Measurements from ENCODE around the gene ARSB.
A peak's percentile ranks its signal among the peaks of the same experiment; 100 is the strongest.

The ARSB gene

GRCh38 chr5:78841767-78842166, 143.3 kb downstream of the ARSB start:
- DNase-seq (ENCODE audit: low spot score) = no peak
- FAIRE-seq = no peak

- DNase-seq (ENCODE audit: low spot score) (no peak), FAIRE-seq (no peak)
Observed at GRCh38 chr5:78838753-78839152, 146.4 kb downstream of the ARSB start.

- FAIRE-seq (no peak), DNase-seq (ENCODE audit: low spot score) (peak; percentile 14)
Observed at GRCh38 chr5:78837836-78838235, 147.3 kb downstream of the ARSB start.

- FAIRE-seq = no peak
Observed at GRCh38 chr5:78835176-78835575, 149.9 kb downstream of the ARSB start.

GRCh38 chr5:78833284-78833683, 151.8 kb downstream of the ARSB start:
- DNase-seq (ENCODE audit: low spot score) (no peak), FAIRE-seq (no peak)

More at GRCh38 chr5:78835176-78835575, 149.9 kb downstream of the ARSB start:
- no peak for DNase-seq (ENCODE audit: low spot score)

GRCh38 chr5:78830528-78831046, 154.5 kb downstream of the ARSB start:
- FAIRE-seq = no peak
- no peak for DNase-seq (ENCODE audit: low spot score)

- FAIRE-seq = no peak
- DNase-seq (ENCODE audit: low spot score) = no peak
Observed at GRCh38 chr5:78829811-78830527, 155.1 kb downstream of the ARSB start.

- FAIRE-seq (no peak), DNase-seq (ENCODE audit: low spot score) (no peak)
Observed at GRCh38 chr5:78827725-78828124, 157.4 kb downstream of the ARSB start.

GRCh38 chr5:78824831-78825281, 160.3 kb downstream of the ARSB start:
- FAIRE-seq (no peak), DNase-seq (ENCODE audit: low spot score) (no peak)

- FAIRE-seq (no peak), DNase-seq (ENCODE audit: low spot score) (no peak)
Observed at GRCh38 chr5:78823196-78823595, 161.9 kb downstream of the ARSB start.

- FAIRE-seq (no peak), DNase-seq (ENCODE audit: low spot score) (no peak)
Observed at GRCh38 chr5:78821536-78822021, 163.5 kb downstream of the ARSB start.

- DNase-seq (ENCODE audit: low spot score) = no peak
- FAIRE-seq = no peak
Observed at GRCh38 chr5:78819707-78820106, 165.4 kb downstream of the ARSB start.

GRCh38 chr5:78819166-78819565, 165.9 kb downstream of the ARSB start:
- DNase-seq (ENCODE audit: low spot score) = no peak
- no peak for FAIRE-seq

- FAIRE-seq (no peak), DNase-seq (ENCODE audit: low spot score) (peak; percentile 52)
Observed at GRCh38 chr5:78816143-78816765, 168.9 kb downstream of the ARSB start.

GRCh38 chr5:78813906-78814530, 171.1 kb downstream of the ARSB start:
- no peak for FAIRE-seq
- DNase-seq (ENCODE audit: low spot score) = no peak

- DNase-seq (ENCODE audit: low spot score) = no peak
- FAIRE-seq = no peak
Observed at GRCh38 chr5:78813286-78813685, 171.8 kb downstream of the ARSB start.

GRCh38 chr5:78811866-78812265, 173.2 kb downstream of the ARSB start:
- FAIRE-seq (no peak), DNase-seq (ENCODE audit: low spot score) (no peak)

- no peak for DNase-seq (ENCODE audit: low spot score)
- no peak for FAIRE-seq
Observed at GRCh38 chr5:78811121-78811817, 173.8 kb downstream of the ARSB start.

GRCh38 chr5:78810098-78810920, 174.8 kb downstream of the ARSB start:
- DNase-seq (ENCODE audit: low spot score) (no peak), FAIRE-seq (no peak)

GRCh38 chr5:78809444-78809843, 175.7 kb downstream of the ARSB start:
- no peak for FAIRE-seq
- peak; percentile 12 for DNase-seq (ENCODE audit: low spot score)

GRCh38 chr5:78808818-78809217, 176.3 kb downstream of the ARSB start:
- FAIRE-seq (no peak), DNase-seq (ENCODE audit: low spot score) (no peak)

Data from RCC 7860 (cell line).